Stimulated activated CD8-positive, alpha-beta memory T cell treated with anti-CD3 and anti-CD28 coated beads, Interleukin-4, amount 100 ng/mL, for 1 hour (primary cell): ENCODE results near the gene C17orf100.
"Not testable (repeated sequence)": the region's sequence is repeated elsewhere in the genome, so short reads cannot be mapped to it uniquely, and the experiment has no call there.

Experiments used
- DNase-seq, 2 donors: peaks; one replicate each; pipeline ENCODE4 v3.0.0-alpha.2; 2020; ENCODE audit warnings: low read depth in 2 of 2, low spot score in 1 of 2

Gene C17orf100

GRCh38 chr17:6688944-6689343, 37.4 kb downstream of the C17orf100 start:
- DNase-seq, result no peak

GRCh38 chr17:6690641-6691040, 39.1 kb downstream of the C17orf100 start:
- DNase-seq, result no peak

GRCh38 chr17:6691546-6691945, 40.0 kb downstream of the C17orf100 start:
- no peak for DNase-seq

- DNase-seq, result not testable (repeated sequence)
Measured at GRCh38 chr17:6691958-6692357, 40.4 kb downstream of the C17orf100 start.

GRCh38 chr17:6695051-6695450, 43.5 kb downstream of the C17orf100 start:
- no peak for DNase-seq

GRCh38 chr17:6695565-6695964, 44.0 kb downstream of the C17orf100 start:
- no peak for DNase-seq

- no peak for DNase-seq
Measured at GRCh38 chr17:6696906-6697305, 45.3 kb downstream of the C17orf100 start.

DNA sequence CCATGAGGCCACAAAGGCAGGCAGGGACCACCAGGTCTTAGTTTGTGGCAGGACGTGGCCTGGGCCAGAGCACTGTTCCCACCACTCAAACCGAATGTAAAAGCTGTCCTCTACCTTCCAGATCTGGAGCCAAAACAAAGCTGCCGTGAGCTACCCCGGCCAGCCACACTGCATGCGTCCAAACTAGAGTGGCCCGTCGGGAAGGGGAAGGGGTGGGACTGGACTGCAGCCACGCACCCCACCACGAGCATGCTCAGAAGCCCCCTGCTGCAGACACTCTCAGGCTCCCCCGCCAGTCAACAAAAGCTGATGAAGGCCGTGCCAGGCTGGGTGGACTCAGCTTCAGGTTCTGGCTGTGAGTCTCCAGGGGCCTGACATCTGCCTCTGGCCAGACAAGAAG, 46.4 kb downstream of the C17orf100 start:
- DNase-seq, result no peak

DNA sequence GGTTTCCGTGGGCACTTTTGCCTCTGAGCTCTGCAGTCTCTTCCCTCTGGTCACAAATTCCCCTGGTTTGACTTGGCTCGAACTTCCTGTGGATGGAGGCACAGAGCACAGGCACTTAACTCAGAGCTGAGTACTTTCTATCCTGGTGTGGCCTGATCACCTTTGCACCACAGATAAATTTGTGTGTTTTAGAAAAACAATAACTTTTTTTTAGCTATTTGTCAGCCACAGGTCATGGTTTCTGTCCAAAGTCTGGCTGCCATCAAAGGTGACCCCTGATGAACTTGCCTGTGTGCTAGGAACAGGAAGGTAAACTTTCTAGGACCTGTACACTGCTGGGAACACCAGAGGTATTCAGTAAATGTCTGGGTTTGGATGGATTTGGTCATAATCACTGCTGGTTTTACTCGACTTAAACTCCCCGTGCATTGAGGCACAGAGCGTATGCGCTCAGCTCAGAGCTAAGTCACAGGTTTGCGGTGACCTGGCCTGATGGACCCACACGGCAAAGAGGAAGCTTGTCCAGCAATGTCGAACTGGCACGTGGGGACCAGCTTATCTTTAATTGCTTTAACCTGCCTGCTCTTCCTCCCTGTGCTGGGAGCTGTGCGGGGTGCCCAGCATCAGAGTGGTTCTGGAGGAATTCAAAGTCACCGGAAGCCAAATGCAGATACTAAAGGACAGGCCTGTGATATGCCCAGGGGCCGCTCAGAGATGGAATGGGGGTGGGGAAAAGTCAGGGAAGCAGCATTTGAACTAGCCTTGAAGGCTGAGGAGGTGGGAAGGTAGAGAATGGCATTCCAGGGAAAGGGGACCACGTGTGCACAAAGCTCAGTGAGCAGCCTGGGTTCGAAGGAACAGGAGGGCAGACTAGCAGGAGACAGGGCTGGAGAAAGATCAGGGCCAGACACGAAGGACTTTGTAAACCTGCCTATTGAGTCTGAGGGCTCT, 48.7 kb downstream of the C17orf100 start:
- no peak for DNase-seq

GRCh38 chr17:6700948-6701307, 49.4 kb downstream of the C17orf100 start:
- no peak for DNase-seq

DNA sequence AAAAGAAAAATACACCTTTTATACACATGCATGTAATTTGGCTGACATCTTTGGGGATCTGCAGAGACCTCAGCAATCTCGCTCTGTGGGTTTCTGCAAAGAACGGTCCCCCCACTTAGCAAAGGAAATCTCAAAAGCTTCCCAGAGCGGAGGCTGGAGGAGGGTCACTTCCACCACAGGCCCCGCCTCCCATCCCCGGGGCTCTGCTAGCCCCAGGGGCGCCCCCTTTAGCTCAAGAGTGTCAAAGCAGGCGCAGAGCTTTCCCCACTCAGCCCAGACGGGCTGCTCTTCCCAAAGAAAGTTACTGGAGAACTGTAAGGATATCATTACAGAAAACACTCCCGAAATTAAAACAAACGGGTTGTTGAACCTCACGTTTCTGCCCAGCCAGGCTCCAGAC, 50.2 kb downstream of the C17orf100 start:
- DNase-seq, result no peak

GRCh38 chr17:6702567-6703215, 51.1 kb downstream of the C17orf100 start:
- DNase-seq, result no peak
